ENCODE results near the gene HAUS7.

HAUS7 gene

GRCh38 chrX:153420851-153421599 is 49.4 kb downstream of the HAUS7 start:
- DNase-seq (ENCODE audit: extremely low spot score): no peak
- ChIA-PET POLR2A (no interaction called here), CTCF (no interaction called here)
- TF ChIP-seq, protein P1, sequence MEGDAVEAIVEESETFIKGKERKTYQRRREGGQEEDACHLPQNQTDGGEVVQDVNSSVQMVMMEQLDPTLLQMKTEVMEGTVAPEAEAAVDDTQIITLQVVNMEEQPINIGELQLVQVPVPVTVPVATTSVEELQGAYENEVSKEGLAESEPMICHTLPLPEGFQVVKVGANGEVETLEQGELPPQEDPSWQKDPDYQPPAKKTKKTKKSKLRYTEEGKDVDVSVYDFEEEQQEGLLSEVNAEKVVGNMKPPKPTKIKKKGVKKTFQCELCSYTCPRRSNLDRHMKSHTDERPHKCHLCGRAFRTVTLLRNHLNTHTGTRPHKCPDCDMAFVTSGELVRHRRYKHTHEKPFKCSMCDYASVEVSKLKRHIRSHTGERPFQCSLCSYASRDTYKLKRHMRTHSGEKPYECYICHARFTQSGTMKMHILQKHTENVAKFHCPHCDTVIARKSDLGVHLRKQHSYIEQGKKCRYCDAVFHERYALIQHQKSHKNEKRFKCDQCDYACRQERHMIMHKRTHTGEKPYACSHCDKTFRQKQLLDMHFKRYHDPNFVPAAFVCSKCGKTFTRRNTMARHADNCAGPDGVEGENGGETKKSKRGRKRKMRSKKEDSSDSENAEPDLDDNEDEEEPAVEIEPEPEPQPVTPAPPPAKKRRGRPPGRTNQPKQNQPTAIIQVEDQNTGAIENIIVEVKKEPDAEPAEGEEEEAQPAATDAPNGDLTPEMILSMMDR (IDR thresholded peaks at IDR 0.05; ENCODE audit: control extremely low read depth, extremely low read depth, low read depth, missing control alignments): no peak

- no peak for DNase-seq (ENCODE audit: extremely low spot score)
- POLR2A ChIA-PET: no interaction called here
- TF ChIP-seq, protein P1 (IDR thresholded peaks at IDR 0.05; ENCODE audit: control extremely low read depth, extremely low read depth, low read depth, missing control alignments): no peak
- CTCF ChIA-PET: interaction anchor here (1.0 kb wide), 1 partner anchor 385 kb away, joined by 3 read pairs; no protein-coding TSS in a partner anchor
Observed at GRCh38 chrX:153417637-153418036, 52.7 kb downstream of the HAUS7 start.

DNA sequence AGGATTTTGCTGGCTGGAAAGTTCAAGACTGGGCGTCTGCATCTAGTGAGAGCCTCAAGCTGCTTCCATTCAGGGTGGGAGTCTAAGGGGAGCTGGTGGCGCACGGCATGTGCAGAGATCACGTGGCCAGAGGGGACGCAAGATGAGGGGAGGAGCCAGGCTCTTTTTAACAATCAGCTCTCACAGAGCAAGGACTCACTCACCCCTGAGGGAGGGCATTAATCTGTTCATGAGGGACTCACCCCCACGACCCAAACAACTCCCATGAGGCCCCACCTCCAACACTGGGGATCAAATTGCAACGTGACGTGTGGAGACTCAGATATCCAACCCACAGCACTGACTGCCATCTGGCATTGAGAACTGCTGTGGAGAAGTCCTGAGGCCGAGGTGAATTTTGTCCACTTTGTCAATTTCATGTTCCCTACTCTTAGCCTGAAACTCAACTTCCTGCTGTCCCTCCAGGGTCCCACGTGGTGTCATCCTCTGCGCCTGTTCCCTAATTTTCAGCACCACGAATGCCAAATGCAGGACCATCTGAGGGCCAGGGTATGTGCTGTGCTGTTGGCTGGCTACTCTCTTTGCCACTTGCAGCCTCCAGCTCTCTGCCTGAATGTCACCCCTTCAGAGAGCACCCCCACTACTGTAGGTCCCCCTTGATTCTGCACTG is 53.5 kb downstream of the HAUS7 start:
- POLR2A ChIA-PET: no interaction called here
- no peak for DNase-seq (ENCODE audit: extremely low spot score)
- CTCF ChIA-PET: interaction anchor here (1.0 to 1.1 kb wide), 2 partner anchors 18 to 384 kb away, joined by 3 read pairs; no protein-coding TSS in a partner anchor
- TF ChIP-seq, protein P1 (IDR thresholded peaks at IDR 0.05; ENCODE audit: control extremely low read depth, extremely low read depth, low read depth, missing control alignments): no peak

DNA sequence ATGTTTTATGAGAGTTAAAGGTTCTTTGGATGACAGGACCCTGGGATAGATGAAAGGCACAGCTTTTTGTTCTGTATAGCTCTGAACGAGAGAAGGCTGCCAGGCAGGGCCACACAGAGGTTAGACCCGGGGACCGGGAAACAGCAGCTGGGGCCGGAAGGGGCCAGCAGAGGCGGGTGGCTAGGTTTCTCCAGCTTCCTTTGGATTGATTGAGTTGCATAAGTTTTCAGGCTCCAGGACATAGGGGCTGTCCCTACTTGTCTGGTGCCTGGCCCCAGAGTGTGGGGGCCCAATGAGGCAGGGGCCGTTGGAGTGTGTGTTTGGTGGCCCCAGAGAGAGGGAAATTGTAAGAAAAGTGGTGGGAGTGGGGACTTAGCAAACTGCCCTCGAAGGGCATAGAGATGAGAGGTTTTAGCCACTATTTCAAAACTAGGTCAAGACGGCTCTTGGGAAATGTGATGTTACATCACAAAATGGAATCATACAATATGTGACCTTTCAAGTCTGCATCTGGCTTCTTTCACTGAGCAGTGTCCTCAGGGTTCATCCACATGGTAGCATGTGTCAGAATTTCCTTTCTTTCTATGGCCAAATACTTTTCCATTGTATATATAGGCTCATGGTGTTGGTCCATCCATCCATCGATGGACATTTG is 55.4 kb downstream of the HAUS7 start:
- TF ChIP-seq, protein P1 (IDR thresholded peaks at IDR 0.05; ENCODE audit: control extremely low read depth, extremely low read depth, low read depth, missing control alignments): no peak
- DNase-seq (ENCODE audit: extremely low spot score): no peak
- POLR2A ChIA-PET: no interaction called here
- CTCF ChIA-PET: no interaction called here

GRCh38 chrX:153413731-153414130 is 56.6 kb downstream of the HAUS7 start:
- POLR2A ChIA-PET: no interaction called here
- no peak for DNase-seq (ENCODE audit: extremely low spot score)
- TF ChIP-seq, protein P1 (IDR thresholded peaks at IDR 0.05; ENCODE audit: control extremely low read depth, extremely low read depth, low read depth, missing control alignments): no peak
- CTCF ChIA-PET: no interaction called here

DNA sequence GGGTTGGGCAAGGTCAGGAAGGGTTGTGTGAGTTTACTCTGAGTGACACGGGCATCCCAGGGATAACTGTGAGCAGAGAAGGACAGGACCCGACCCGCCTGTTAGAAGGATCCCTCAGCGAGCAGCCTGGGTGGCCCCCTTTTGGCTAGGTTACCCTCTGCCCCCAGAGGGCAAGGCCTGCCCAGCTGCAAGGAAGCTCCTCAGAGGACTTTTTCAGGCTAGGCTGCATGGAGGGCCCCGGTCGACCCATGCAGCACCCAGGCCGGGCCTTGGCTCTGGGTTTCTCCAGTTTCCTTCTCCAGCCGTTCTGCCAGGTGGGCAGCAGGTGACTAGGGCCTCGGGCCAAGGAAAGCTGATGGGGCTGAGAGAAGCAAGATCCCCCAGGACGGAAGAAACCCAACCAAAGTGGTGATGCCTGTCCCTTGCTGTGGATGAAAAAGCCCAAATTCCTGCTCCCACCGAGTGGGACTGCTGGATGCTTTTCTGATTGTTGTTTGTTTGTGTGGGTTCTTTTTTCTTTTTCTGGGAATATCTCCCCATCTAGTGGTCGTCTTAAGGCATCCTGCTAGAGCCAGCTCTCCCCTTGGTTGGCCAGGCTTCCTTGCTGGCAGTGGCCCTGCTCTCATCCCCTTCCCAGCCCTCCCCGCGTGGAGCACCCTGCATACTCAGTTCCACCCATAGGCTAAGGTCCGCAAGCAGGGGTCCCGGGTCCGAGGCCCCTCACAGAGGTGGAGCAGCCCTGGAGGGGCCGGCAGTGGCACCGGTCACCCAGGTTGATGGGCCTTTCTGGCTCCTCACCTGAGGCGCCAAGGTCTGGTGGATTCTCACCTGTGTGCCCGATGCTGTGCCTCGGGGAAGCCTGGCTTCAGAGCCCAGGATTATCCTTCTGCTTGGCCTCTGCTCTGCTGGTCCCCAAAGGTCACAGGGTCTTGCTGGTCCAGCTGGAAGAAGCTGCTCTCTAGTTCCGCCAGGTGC is 57.3 kb downstream of the HAUS7 start:
- DNase-seq (ENCODE audit: extremely low spot score): no peak
- TF ChIP-seq, protein P1 (IDR thresholded peaks at IDR 0.05; ENCODE audit: control extremely low read depth, extremely low read depth, low read depth, missing control alignments): no peak
- CTCF ChIA-PET: no interaction called here
- POLR2A ChIA-PET: no interaction called here

All from GM10248 (cell line).